PFSK-1 (cell line): ENCODE data around the gene APOL5.

Source experiments
- FOXP2 ChIP-seq: optimal IDR thresholded peaks from 2 replicates; pipeline ENCODE3; 2011; ENCODE audit warnings: borderline replicate concordance, control low read depth, inconsistent platforms; ENCODE audit not compliant: insufficient read depth; ENCODE audit errors: extremely low read length, extremely low read depth
- POLR2AphosphoS5 ChIP-seq: IDR thresholded peaks from 2 replicates; pipeline ENCODE4 v1.6.1; 2012; ENCODE audit warnings: low read depth, mild to moderate bottlenecking, control low read depth, low read length, moderate library complexity
- REST ChIP-seq, 2 experiments: IDR thresholded peaks; 2 replicates each; pipeline versions ENCODE4 v1.6.1 to v1.8.0; 2011 to 2012; ENCODE audit warnings: low read depth in 2 of 2, low read length in 2 of 2, control low read depth in 1 of 2, inconsistent platforms in 1 of 2, mild to moderate bottlenecking in 1 of 2, moderate library complexity in 1 of 2; ENCODE audit not compliant: insufficient read depth in 1 of 2
- SIN3A ChIP-seq: IDR thresholded peaks from 2 replicates; pipeline ENCODE4 v1.6.1; 2012; ENCODE audit warnings: mild to moderate bottlenecking, low read length, moderate library complexity, borderline replicate concordance; ENCODE audit not compliant: insufficient read depth
- TAF1 ChIP-seq: IDR thresholded peaks from 2 replicates; pipeline ENCODE4 v1.6.1; 2012; ENCODE audit warnings: low read length, control low read depth, borderline replicate concordance; ENCODE audit not compliant: insufficient read depth

The APOL5 gene

DNA sequence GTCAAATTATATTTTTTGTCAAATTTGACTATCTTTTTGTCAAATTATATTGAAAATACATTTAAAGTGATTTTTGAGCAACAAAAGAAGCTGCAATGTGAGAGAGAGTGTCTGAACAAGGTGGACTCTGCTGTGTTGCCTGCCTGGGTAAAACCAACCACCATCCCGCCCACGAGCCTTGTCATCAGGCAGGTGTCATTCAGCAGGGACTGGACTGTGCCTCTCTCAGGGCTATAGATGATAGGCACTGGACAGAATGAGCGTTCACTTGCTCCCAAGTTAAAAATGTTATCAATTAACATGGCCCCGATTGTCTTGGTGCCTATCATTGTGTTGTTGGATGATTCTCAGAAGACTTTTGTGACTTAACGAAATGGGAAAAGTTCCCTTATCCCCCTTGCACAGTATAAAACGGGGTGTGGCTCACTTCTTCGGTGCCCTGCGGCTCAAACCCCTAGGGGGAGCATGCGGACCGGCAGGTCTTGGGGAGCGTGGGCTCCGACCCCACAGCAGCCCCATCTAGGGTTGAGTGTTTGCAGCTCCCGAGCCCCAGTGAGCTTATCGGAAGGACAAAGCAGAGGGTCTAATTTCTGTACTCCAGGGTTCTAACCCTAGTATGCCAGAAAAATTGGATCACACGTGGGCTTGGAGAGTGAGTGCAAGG is 1.7 kb downstream of the APOL5 start:
- TF ChIP-seq TAF1 (no peak), POLR2AphosphoS5 (no peak), SIN3A (no peak), FOXP2 (no peak), REST (IDR thresholded peaks at IDR 0.05; ENCODE audit: insufficient read depth in 1 of 2, low read depth in 2 of 2, low read length in 2 of 2) (no peak)

GRCh38 chr22:35721960-35722359 is 4.3 kb downstream of the APOL5 start:
- TF ChIP-seq TAF1 (no peak), REST (IDR thresholded peaks at IDR 0.05; ENCODE audit: insufficient read depth in 1 of 2, low read depth in 2 of 2, low read length in 2 of 2) (no peak)

GRCh38 chr22:35725521-35725920 is 7.8 kb downstream of the APOL5 start:
- TF ChIP-seq POLR2AphosphoS5, result no peak
- no peak for TF ChIP-seq SIN3A
- TF ChIP-seq FOXP2, result no peak
- TF ChIP-seq TAF1, result no peak
- TF ChIP-seq REST (IDR thresholded peaks at IDR 0.05; ENCODE audit: insufficient read depth in 1 of 2, low read depth in 2 of 2, low read length in 2 of 2), result no peak

GRCh38 chr22:35726398-35726797 is 8.7 kb downstream of the APOL5 start:
- no peak for TF ChIP-seq POLR2AphosphoS5
- no peak for TF ChIP-seq SIN3A
- TF ChIP-seq REST (IDR thresholded peaks at IDR 0.05; ENCODE audit: insufficient read depth in 1 of 2, low read depth in 2 of 2, low read length in 2 of 2), result no peak
- no peak for TF ChIP-seq TAF1
- TF ChIP-seq FOXP2, result no peak

- TF ChIP-seq REST (IDR thresholded peaks at IDR 0.05; ENCODE audit: insufficient read depth in 1 of 2, low read depth in 2 of 2, low read length in 2 of 2) (no peak), FOXP2 (no peak), POLR2AphosphoS5 (no peak), TAF1 (no peak), SIN3A (no peak)
Measured at GRCh38 chr22:35726933-35727332, 9.3 kb downstream of the APOL5 start.
